ENCODE results near the gene SMIM41. TPM values are rescaled to one million over a fixed set of nuclear protein-coding genes. Genes with fewer than 3 reads are reported as not detected.

Gene SMIM41
- total RNA-seq, 2 experiments from 2014 or later = not detected

DNA sequence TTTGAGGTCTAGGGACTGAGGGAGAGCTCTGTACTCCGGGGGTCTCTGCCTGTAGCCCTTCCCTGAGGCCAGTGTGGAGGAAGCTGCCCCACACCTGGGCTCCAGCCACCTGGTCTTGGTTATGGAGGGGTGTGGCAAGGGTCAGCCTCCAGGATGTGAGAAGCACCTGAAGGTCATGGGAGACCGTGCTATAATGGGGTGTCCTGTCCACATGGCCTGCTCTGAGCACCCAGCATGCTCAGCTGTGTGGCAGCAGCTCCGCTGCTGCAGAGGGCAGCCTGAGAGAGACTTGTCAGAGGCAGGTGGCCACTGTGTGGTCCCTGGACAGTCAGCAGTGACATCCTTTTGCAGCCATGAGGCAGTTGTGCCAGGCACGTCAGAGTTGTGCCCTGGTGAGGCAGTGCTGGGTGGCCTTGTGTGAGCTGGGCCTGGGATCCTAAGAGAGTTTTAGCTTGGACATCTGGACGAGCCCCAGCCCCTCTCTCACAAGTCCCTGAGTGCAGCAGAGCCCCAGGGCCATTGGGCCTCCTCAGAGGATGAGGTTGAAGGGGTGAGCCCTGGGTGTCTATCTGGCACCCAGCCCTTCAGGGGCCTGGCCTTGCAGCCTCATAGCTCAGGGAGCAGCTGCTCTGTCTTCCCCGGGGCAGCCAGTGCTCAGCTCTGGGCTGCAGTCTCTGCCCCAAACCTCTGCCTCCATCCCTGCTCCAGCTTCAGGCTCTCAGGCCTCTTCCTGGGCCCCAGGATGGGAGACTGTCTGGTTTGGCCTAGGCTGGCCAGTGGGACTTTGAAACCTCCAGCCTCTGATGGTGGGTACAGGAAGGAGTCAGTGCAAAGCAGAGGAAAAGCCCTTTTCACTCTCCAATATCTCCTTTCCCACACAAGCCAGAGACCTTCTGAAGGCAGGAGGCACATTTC is 17.1 kb upstream of the SMIM41 start:
- DNase-seq (no peak), ATAC-seq (ENCODE audit: low read depth) (no peak)
- Mint-ChIP-seq H3K9me3 (no peaks in the 10 kb centered on the region), H3K27me3 (peaks cover 7% of the 10 kb centered on the region), H3K27ac (no peak overlapping the region), H3K4me3 (no peak overlapping the region), H3K36me3 (no peaks in the 10 kb centered on the region), H3K4me1 (peaks cover 8% of the 10 kb centered on the region)
- POLR2A ChIA-PET = interaction anchor here (1.2 kb wide), 1 partner anchor 19 kb away, joined by 3 read pairs; no protein-coding TSS in a partner anchor

DNA sequence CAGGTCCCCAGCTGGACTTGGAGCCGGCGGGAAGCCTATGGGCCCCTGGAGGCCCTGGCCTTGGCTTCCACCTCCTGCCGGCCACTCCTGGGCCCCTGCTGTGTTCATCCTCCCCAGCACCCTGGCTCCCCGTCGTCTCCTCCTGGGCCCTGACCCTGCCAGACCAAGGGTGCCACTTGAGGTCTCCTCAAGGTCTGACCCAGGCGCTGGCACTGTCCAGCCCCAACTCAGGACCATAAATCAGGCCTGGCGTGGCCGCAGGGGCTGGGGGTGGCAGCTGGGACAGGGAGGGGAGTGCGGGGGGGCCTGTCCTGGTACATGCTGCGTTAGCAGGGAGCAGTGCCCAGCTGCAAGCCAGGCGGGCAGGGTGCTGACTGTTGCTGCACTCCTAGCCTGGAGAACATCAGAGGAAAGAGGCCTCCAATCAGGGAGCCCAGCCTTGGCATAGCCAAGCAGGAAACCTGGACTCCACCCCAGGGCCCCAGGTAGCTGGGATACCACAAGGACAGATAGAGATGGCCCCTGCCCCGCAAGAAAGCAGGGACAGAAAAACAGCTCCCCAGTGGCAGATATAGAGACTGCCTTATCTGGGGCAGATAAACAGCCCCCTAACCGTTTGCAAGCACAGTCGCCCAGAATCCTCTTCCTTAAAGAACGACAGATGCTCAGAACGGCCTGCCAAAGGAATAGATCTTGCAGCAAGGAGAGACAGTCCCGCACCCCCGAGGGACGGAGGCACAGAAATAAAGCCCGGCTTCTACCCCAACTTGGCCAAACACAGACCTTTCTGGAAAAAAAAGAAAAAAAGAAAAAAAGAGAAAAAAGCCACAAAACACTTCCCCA is 16.2 kb upstream of the SMIM41 start:
- ATAC-seq (ENCODE audit: low read depth) (no peak), DNase-seq (no peak)
- no peak overlapping the region for H3K4me3 Mint-ChIP-seq
- H3K27ac Mint-ChIP-seq = no peak overlapping the region
- POLR2A ChIA-PET = interaction anchor here (1.2 kb wide), 1 partner anchor 18 kb away, joined by 3 read pairs; no protein-coding TSS in a partner anchor
- H3K4me1 Mint-ChIP-seq = peaks cover 8% of the 10 kb centered on the region
- peaks cover 7% of the 10 kb centered on the region for H3K27me3 Mint-ChIP-seq
- no peaks in the 10 kb centered on the region for H3K36me3 Mint-ChIP-seq
- no peaks in the 10 kb centered on the region for H3K9me3 Mint-ChIP-seq

- POLR2A ChIA-PET = no interaction called here
- no peak overlapping the region for H3K4me3 Mint-ChIP-seq
- H3K27me3 Mint-ChIP-seq = peaks cover 7% of the 10 kb centered on the region
- no peaks in the 10 kb centered on the region for H3K9me3 Mint-ChIP-seq
- no peaks in the 10 kb centered on the region for H3K36me3 Mint-ChIP-seq
- ATAC-seq (ENCODE audit: low read depth) (no peak), DNase-seq (no peak)
- no peak overlapping the region for H3K27ac Mint-ChIP-seq
- peaks cover 10% of the 10 kb centered on the region for H3K4me1 Mint-ChIP-seq
Observed at GRCh38 chr12:52063981-52064649, 15.4 kb upstream of the SMIM41 start.

DNA sequence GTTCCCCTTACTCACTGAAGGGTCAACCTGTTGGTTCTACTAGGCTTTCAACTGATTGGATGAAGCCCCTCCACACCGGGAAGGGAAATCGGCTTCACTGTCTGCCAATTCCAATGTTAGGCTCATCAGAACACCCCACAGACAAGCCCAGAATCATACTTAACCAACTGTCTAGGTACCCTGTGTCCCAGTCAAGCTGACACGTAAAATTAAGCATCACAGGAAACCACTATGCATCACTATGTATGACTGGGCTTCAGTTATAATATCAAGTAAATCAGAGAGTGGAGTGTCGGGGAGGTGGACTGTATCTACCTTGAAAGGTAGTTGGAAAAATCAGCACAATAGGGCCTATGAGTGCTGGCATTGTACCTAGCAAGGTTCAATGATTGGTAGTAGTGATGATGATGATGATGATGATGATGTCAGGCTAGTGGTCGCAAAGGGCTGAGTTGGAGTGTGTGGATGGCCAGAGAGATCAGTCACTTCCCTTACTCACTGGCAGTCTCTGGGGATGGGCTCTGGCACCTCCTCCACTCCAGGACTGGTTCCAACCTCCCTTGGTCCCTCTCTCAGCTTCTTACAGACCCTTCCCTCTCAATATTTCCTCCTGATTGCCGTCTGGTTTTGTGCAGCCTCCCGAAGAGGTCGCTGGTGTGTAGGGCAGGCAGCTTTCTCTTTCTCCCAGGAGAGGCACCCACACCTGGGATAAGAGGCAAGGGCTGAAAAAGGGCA is 13.0 kb upstream of the SMIM41 start:
- ATAC-seq (ENCODE audit: low read depth) (no peak), DNase-seq (no peak)
- POLR2A ChIA-PET = interaction anchor here (1.1 to 6.9 kb wide), 3 partner anchors 14 to 43 kb away, joined by 3 to 63 read pairs (median 3); partner anchors contain the start of gene NR4A1
- Mint-ChIP-seq H3K4me1 (peaks cover 28% of the 10 kb centered on the region), H3K27ac (peak overlapping the region; percentile 36), H3K4me3 (no peak overlapping the region), H3K9me3 (no peaks in the 10 kb centered on the region), H3K27me3 (peaks cover 7% of the 10 kb centered on the region), H3K36me3 (peaks cover 4% of the 10 kb centered on the region)

GRCh38 chr12:52067081-52067374 is 12.5 kb upstream of the SMIM41 start:
- POLR2A ChIA-PET = interaction anchor here (1.1 to 6.9 kb wide), 3 partner anchors 15 to 44 kb away, joined by 3 to 63 read pairs (median 3); partner anchors contain the start of gene NR4A1
- no peak overlapping the region for H3K4me3 Mint-ChIP-seq
- H3K27me3 Mint-ChIP-seq = peaks cover 7% of the 10 kb centered on the region
- H3K4me1 Mint-ChIP-seq = peaks cover 31% of the 10 kb centered on the region
- H3K9me3 Mint-ChIP-seq = no peaks in the 10 kb centered on the region
- H3K36me3 Mint-ChIP-seq = peaks cover 4% of the 10 kb centered on the region
- ATAC-seq (ENCODE audit: low read depth) = no peak
- peak overlapping the region; percentile 36 for H3K27ac Mint-ChIP-seq
- no peak for DNase-seq

DNA sequence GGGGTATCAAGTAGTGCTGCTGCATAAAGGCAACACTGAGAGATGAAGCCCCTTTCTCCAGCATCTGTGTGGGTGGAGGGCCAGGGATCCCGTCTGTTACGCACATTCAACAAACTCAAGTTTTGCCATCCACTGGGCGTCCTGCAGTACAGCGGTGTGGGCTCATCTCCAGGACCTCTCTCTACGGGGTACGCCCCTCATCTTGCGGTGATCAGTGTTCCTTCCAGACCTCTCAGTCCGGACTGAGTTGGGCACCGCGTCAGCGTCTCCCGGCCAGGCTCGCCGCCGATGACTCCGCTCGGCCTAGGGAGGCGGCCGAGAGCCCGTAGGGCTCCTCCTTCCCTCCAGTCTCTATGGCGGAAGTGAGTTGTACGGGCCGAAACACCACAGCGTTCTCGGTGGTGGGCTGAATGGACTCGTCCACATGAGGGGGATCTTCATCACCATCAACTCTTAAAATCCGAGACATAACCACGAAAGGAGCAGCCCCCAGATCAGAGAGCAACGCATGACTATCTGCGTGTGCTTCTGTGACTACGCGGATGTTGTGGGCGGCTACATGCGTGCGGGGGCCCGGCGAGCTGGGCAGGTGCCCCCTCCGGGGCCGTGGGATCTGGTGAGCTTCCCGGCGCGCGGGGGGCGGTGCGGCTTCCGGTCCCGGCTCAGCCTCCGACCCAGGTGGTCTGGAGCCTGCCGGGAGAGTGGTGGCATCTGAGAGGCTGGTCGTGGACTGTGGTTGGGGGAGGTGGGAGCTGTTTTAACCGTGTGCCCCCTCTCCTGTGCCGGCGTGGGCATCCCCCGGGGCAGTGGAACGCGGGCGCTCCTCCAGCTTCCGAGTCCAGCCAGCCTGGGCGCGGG is 9.9 kb upstream of the SMIM41 start, which contains the start of gene ATG101:
ATG101 (plus strand) TSS at position 652 of the 858 bp plus-strand sequence. CDS start 3,673 bp downstream, outside the sequence.
- DNase-seq (peak; percentile 91), ATAC-seq (ENCODE audit: low read depth) (peak; percentile 94)
- Mint-ChIP-seq H3K4me3 (peak within 1 kb of the TSS; percentile 94), H3K9me3 (no peaks in the 10 kb centered on the region), H3K36me3 (peaks cover 17% of the 10 kb centered on the region), H3K27ac (peak within 1 kb of the TSS; percentile 99), H3K27me3 (peaks cover 3% of the 10 kb centered on the region), H3K4me1 (peaks cover 48% of the 10 kb centered on the region)
- POLR2A ChIA-PET = interaction anchor here (0.6 to 6.9 kb wide), 13 partner anchors 10 to 579 kb away, joined by 3 to 63 read pairs (median 5); partner anchors contain the start of genes NR4A1, SMIM41 and TAMALIN

- H3K27ac Mint-ChIP-seq = peak overlapping the region; percentile 99
- H3K9me3 Mint-ChIP-seq = no peaks in the 10 kb centered on the region
- POLR2A ChIA-PET = interaction anchor here (0.8 to 6.9 kb wide), 11 partner anchors 9 to 148 kb away, joined by 3 to 63 read pairs (median 6); partner anchors contain the start of genes NR4A1, SMIM41 and TAMALIN
- peaks cover 48% of the 10 kb centered on the region for H3K4me1 Mint-ChIP-seq
- ATAC-seq (ENCODE audit: low read depth) = no peak
- peak overlapping the region; percentile 94 for H3K4me3 Mint-ChIP-seq
- no peak for DNase-seq
- H3K27me3 Mint-ChIP-seq = peaks cover 3% of the 10 kb centered on the region
- peaks cover 17% of the 10 kb centered on the region for H3K36me3 Mint-ChIP-seq
Observed at GRCh38 chr12:52070185-52070925, 9.1 kb upstream of the SMIM41 start.

GRCh38 chr12:52073531-52074381 is 5.7 kb upstream of the SMIM41 start:
- no peak for DNase-seq
- Mint-ChIP-seq H3K27ac (peak overlapping the region; percentile 79), H3K4me3 (peak overlapping the region; percentile 60), H3K4me1 (peaks cover 40% of the 10 kb centered on the region), H3K27me3 (no peaks in the 10 kb centered on the region), H3K9me3 (no peaks in the 10 kb centered on the region), H3K36me3 (peaks cover 26% of the 10 kb centered on the region)
- ATAC-seq (ENCODE audit: low read depth) = no peak
- POLR2A ChIA-PET = interaction anchor here (0.5 to 2.1 kb wide), 4 partner anchors 23 to 51 kb away, joined by 3 to 5 read pairs (median 4); partner anchors contain the start of gene NR4A1

- Mint-ChIP-seq H3K36me3 (peaks cover 25% of the 10 kb centered on the region), H3K4me3 (no peak overlapping the region), H3K9me3 (no peaks in the 10 kb centered on the region), H3K27ac (no peak overlapping the region), H3K27me3 (no peaks in the 10 kb centered on the region), H3K4me1 (peaks cover 33% of the 10 kb centered on the region)
- POLR2A ChIA-PET = interaction anchor here (2.1 kb wide), 1 partner anchor 25 kb away, joined by 5 read pairs; the partner anchor contains the start of gene NR4A1
- DNase-seq = no peak
- ATAC-seq (ENCODE audit: low read depth) = no peak
Observed at GRCh38 chr12:52074971-52075724, 4.4 kb upstream of the SMIM41 start.

- Mint-ChIP-seq H3K36me3 (peaks cover 22% of the 10 kb centered on the region), H3K9me3 (no peaks in the 10 kb centered on the region)
- POLR2A ChIA-PET = no interaction called here
Observed at GRCh38 chr12:52076811-52077210, 2.7 kb upstream of the SMIM41 start.

More at GRCh38 chr12:52076811-52077210, 2.7 kb upstream of the SMIM41 start:
- Mint-ChIP-seq H3K4me1 (peaks cover 21% of the 10 kb centered on the region), H3K4me3 (no peak overlapping the region), H3K27me3 (no peaks in the 10 kb centered on the region), H3K27ac (no peak overlapping the region)
- no peak for ATAC-seq (ENCODE audit: low read depth)
- no peak for DNase-seq
